Measurements from ENCODE around the gene CHD3.
"Not testable (repeated sequence)": the region's sequence is repeated elsewhere in the genome, so short reads cannot be mapped to it uniquely, and the experiment has no call there.

The CHD3 gene

DNA sequence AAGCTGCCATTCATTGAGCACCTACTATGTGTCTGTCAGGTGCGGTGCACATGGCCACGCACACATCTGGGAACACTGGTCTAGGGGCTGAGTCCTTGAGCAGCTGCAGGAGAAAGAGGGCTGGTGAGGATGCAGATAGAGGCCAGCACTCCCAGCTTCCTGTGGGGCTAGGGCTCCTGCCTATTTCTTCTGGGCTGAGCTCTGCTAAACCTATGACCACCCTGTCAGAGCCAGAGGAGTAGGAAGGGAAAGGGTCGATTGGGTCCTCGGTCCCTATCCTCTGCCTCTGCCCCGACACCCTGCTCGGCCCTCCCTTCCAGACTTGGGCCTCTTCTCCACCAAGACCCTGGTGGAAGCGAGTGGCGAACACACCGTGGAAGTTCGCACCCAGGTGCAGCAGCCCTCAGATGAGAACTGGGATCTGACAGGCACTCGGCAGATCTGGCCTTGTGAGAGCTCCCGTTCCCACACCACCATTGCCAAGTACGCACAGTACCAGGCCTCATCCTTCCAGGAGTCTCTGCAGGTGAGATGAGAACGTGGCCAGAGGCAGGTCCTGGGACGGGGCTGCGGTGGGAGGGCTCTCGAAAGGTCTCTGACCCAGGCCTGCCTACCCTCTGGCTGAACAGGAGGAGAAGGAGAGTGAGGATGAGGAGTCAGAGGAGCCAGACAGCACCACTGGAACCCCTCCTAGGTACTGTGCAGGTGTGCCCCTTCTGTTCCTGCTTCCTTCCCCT lies 37.7 kb upstream of the CHD3 start:
- peak; percentile 14 for DNase-seq

DNA sequence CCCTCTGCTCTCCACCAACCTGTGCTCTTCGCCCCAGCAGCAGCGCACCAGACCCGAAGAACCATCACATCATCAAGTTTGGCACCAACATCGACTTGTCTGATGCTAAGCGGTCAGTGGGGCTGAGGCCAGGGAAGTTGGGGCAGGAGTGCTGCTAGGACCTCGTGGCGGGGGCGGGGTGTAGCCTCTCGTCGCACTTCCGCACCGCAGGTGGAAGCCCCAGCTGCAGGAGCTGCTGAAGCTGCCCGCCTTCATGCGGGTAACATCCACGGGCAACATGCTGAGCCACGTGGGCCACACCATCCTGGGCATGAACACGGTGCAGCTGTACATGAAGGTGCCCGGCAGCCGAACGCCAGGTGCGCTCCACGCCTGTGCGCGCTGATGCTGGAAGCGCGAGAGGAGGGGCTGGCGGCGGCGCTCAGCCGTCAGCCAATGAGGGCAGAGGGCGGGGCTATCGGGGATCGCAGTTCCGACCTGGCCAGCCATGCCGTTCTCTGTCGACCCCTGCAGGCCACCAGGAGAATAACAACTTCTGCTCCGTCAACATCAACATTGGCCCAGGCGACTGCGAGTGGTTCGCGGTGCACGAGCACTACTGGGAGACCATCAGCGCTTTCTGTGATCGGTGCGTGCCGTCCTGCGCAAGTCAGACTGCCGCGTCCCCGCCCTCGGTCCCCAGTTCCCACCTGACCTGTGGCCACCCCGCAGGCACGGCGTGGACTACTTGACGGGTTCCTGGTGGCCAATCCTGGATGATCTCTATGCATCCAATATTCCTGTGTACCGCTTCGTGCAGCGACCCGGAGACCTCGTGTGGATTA lies 36.9 kb upstream of the CHD3 start:
- DNase-seq = peak; percentile 97

DNA sequence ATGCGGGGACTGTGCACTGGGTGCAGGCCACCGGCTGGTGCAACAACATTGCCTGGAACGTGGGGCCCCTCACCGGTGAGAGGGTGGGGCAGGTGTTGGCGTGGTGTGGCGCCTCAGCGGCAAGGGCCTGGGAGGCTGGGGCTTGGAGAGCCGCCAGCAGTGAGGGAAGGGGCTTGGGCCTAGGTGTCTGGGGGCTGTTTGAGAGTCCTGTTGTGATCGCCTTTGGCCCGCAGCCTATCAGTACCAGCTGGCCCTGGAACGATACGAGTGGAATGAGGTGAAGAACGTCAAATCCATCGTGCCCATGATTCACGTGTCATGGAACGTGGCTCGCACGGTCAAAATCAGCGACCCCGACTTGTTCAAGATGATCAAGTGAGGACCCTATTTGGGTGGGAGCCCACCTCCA lies 36.3 kb upstream of the CHD3 start:
- DNase-seq = peak; percentile 7

DNA sequence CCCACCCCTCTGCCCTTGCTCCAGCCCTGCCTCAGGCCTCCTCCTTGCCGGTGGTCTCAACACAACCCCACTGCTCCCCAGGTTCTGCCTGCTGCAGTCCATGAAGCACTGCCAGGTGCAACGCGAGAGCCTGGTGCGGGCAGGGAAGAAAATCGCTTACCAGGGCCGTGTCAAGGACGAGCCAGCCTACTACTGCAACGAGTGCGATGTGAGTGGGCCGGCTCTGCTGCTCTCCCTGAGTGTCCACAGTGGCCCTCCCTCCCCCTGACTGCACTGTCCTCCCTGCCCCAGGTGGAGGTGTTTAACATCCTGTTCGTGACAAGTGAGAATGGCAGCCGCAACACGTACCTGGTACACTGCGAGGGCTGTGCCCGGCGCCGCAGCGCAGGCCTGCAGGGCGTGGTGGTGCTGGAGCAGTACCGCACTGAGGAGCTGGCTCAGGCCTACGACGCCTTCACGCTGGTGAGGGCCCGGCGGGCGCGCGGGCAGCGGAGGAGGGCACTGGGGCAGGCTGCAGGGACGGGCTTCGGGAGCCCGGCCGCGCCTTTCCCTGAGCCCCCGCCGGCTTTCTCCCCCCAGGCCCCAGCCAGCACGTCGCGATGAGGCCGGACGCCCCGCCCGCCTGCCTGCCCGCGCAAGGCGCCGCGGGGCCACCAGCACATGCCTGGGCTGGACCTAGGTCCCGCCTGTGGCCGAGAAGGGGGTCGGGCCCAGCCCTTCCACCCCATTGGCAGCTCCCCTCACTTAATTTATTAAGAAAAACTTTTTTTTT lies 35.5 kb upstream of the CHD3 start:
- peak; percentile 11 for DNase-seq

DNA sequence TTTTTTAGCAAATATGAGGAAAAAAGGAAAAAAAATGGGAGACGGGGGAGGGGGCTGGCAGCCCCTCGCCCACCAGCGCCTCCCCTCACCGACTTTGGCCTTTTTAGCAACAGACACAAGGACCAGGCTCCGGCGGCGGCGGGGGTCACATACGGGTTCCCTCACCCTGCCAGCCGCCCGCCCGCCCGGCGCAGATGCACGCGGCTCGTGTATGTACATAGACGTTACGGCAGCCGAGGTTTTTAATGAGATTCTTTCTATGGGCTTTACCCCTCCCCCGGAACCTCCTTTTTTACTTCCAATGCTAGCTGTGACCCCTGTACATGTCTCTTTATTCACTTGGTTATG lies 34.9 kb upstream of the CHD3 start:
- DNase-seq = peak; percentile 25

DNA sequence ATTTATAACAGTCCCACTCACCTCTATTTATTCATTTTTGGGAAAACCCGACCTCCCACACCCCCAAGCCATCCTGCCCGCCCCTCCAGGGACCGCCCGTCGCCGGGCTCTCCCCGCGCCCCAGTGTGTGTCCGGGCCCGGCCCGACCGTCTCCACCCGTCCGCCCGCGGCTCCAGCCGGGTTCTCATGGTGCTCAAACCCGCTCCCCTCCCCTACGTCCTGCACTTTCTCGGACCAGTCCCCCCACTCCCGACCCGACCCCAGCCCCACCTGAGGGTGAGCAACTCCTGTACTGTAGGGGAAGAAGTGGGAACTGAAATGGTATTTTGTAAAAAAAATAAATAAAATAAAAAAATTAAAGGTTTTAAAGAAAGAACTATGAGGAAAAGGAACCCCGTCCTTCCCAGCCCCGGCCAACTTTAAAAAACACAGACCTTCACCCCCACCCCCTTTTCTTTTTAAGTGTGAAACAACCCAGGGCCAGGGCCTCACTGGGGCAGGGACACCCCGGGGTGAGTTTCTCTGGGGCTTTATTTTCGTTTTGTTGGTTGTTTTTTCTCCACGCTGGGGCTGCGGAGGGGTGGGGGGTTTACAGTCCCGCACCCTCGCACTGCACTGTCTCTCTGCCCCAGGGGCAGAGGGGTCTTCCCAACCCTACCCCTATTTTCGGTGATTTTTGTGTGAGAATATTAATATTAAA lies 34.4 kb upstream of the CHD3 start:
- DNase-seq = peak; percentile 8

DNA sequence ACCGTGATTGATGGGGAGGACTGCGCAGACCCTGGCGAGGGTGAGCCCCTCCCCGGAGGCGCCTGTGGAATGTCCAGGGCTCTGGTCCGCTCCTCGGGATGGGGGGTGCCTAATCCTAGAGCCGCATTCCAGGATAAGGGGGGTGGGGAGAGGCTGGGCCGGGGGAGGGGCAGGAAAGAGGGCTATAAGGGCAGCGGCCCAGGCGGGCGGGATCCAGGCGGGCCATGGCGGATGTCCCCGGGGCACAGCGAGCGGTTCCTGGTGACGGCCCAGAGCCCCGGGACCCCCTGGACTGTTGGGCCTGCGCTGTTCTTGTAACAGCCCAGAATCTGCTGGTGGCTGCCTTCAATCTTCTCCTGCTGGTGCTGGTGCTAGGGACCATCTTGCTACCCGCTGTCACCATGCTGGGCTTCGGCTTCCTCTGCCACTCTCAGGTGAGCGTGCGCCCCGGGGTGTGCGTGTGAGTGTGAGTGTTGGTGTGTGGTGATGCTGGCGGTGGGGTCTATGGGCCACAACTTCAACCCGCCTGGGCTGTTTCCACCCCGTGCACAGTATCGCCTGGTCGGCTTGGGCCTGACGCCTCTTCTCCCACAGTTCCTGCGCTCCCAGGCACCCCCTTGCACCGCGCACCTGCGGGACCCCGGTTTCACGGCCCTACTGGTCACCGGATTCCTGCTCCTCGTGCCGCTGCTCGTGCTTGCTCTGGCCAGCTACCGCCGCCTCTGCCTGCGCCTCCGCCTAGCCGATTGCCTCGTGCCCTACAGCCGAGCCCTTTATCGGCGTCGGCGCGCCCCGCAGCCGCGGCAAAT lies 33.5 kb upstream of the CHD3 start, which contains the start of gene TMEM88:
Gene TMEM88, plus strand, starts transcription at position 216 of the 809 bp plus-strand sequence. Its CDS starts 9 bp downstream, at position 225.
- peak; percentile 21 for DNase-seq

DNA sequence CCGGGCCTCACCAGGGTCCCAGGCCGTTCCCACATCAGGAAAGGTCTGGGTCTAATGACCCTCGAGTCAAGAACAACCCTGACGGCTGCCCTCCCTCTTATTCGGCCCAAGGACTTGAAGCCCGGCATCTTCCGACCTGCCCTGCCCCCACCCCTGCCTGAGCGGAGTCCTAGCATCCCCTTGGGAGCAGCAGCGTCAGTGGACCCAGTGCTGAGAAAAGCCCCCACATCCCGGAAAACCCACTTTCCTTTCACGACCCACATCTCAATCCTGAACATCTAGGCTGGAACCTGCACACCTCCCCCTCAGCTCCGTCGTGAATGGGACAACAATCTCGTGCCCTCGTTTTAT lies 33.0 kb upstream of the CHD3 start:
- peak; percentile 29 for DNase-seq

DNA sequence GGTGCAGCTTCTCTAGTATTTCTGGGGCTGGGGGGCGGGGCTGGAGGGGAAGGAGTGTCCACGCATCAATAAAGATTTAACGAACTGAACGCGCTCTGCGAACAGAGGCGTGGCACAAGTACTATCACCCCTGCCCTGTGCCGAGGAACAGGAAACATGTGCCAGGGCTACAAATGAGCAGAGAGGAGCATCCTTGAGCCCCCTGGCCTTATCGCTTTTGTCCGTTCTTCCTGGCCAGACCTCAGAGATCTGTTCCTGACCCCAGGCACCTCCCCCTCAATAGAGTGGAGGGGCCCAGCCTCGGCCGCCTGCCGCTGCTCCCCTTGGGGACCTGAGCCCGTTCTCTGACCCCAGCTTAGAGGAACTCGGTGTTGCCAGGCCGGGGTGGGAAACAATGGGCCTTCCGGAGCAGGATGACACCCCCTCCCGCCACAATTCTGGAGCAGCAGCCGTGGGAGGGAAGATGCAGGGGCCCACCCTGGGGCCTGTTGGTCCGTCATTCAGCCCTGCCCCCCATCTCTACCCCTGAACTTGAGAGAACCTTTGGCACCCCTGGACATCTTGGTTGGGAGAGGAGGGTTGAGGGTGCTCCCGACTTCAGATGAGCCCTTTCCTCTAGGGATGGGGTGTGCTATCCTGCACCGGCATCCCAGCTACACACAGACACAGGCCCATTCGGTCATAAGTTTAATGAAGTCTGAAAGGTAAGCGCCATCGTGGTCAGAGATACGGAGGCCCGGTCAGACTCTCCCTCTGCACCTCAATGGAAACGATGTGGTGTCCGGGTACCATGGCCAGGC lies 32.4 kb upstream of the CHD3 start:
- peak; percentile 57 for DNase-seq

DNA sequence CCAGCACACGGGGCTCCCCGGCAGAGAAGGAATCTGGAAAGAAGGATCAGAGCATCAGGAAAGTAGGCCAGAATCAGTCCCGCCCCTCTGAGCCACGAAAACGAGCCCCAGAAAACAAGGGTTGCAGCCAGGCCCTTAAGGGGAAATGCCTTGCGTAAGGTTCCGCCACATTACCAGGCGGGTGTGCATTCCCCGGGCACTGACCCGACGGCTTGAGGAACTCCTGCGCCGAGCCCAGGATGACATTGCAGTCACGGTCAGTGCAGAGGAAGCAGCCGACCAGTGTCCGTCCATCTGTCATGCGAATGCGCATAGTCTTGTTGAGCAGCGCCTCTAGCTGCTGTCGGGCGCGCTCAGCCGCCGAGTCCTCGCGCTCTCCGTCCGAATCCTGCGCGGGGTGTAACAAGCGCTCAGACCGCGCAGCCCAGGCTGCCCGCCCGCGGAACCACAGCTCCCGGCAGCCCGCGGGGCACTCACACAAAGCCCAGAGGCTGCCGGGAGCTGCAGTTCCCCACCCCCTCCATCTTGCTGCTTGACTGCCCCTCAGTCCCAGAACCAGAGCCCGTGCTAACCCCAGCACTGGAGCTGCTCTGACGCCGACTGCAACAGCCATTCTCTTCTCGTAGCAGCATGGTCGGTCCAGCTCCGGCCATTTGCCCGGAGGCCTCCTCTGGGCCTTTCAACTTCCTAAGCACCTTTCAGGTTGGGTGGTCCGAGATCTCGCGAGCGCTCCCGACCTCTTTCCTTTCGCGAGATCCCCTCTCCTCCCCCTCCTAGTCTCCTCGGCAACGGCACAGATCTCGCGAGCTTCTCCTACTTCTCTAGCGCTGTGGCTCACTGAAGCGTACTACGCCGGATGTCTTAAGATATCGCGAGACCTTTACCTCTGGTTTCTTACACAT lies 31.5 kb upstream of the CHD3 start, which contains the start of gene NAA38:
Gene NAA38, minus strand, starts transcription at position 749 of the 902 bp plus-strand sequence. Its CDS starts 96 bp downstream, at position 653.
- peak; percentile 95 for DNase-seq

DNA sequence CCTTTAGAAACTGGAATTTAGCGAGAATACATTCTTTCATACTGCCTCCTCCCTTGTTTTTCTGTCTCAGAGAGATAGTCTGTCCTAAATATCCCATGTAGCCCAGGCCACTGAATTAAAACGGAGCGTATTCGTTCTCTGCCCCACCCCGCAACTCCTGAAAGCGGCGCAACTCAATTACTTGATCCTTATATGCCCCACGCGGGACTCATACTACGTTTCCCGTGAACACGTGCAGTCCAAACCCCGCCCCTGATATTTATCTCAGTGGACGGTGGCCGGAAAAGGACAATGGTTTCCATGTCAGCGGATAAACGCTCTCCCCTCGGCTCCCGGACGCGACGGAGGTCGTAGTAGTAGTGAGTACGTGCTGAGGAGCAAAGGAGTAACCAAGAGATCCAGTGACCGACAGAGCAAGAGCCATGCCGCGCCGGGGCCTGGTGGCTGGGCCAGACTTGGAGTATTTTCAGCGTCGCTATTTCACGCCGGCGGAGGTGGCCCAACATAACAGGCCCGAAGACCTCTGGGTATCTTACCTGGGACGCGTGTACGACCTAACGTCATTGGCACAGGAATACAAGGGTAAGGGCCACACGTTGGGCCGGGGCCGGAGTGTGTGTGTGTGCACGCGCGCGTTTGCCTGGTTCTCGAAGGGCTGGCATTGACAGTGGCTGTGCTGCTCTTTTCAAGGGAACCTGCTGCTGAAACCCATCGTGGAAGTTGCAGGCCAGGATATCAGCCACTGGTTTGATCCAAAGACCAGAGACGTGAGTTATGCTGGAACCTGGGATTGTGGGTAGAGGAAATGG lies 30.7 kb upstream of the CHD3 start, which contains the start of gene CYB5D1:
Gene CYB5D1, plus strand, starts transcription at position 291 of the 809 bp plus-strand sequence. Its CDS starts 132 bp downstream, at position 423.
- DNase-seq = peak; percentile 91

DNA sequence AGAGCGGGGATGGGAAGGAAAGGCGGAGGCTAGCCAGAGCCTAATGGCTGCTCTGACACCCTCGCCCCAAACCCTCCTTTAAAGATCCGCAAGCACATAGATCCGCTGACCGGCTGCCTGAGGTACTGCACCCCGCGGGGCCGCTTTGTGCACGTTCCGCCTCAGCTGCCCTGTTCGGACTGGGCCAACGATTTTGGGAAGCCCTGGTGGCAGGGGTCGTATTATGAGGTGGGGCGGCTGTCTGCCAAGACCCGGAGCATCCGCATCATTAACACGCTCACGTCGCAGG lies 30.1 kb upstream of the CHD3 start:
- DNase-seq = peak; percentile 63

DNA sequence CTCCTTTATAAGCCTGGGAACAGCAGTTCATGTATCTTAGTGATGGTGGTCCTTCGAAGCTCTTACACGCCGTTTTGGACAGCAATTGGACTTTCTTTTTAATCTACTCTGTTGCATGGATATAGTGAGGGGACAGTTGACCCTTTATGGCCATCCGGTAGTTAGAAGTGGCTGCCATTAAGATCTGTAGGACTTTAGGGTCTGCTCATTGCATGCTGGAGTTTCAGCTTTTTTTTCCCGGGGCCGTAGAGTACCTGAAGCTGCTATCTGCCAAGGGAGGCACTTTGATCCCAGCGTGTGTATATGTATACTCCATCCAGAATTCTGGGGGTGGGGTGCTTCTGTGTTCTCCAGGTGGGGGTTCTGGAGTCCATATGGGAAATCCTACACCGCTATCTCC lies 29.6 kb upstream of the CHD3 start:
- DNase-seq = no peak

DNA sequence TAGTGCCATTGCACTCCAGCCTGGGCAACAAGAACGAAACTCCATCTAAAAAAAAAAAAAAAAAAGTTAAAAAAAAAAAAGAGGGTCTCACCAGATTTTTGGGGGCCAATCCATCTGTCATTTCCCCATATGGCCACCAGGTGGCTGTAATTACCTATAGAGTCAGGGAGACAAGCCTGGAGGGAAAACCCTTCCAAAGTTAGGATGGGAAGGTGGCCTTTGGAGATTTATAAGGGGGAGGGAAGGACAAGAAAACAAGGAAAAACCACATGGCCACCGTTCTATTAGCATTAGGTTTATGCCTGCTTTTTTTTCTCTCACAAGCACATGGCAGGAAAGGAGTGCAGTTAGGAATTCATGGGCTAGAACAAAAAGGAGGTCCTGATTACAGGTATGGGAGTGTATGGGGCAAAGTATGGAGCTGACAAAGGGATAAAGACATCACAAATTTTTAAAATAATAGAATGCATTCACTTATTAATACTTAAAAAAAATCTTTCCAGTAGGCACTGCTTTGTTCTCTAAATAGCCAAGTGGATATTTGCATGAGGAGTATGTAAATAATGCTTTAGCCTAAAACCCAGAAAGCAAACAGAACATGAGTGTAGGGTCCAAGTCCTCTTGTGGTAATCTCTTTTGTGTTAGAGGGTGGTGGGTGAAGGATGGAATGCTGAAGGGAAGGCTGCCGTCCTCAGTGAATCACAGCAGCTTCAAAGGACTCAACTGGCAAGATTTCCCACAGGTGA lies 25.7 kb upstream of the CHD3 start:
- DNase-seq = peak; percentile 46

DNA sequence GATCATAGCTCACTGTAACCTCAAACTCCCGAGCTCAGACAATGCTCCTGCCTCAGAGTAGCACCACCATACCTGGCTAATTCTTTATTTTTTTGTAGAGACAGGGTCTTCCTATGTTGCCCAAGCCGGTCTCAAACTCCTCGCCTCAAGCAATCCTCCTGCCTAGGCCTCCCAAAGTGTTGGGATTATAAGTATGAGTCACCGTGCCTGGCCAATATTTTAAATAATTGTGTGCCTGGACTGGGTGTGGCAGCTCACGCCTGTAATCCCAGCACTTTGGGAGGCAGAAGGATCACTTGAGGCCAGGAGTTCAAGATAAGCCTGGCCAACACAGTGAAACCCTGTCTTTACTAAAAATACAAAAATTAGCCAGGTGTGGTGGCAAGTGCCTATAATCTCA lies 24.2 kb upstream of the CHD3 start:
- not testable (repeated sequence) for DNase-seq

DNA sequence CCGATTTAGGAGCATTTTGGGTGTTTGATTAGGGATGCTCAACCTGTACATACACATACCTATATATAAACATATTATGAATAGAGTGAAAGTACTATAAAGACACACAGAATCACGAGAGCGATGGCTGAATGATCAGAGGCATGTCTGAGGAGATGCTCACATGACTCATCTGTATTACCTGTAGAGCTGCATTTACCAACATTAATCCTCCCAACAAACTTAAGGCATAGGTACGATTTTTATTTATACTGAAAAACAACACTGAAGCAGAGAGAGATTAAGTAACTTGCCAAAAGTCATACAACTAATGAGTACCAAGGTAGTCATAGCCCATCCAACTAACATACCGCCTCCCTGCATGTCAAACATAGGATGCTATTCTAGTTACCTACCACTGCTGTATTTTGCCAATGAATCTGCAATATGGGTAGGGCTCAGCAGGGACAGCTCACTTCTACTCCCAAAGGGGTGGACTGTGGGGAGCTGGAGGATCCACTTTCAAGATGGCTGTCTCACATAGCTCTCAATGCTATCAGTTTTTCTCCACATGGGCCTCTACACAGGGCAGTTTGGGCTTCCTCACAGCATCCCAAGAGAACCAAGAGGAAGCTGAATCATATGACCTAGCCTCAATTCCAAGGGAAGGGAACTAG lies 23.5 kb upstream of the CHD3 start:
- DNase-seq = no peak

DNA sequence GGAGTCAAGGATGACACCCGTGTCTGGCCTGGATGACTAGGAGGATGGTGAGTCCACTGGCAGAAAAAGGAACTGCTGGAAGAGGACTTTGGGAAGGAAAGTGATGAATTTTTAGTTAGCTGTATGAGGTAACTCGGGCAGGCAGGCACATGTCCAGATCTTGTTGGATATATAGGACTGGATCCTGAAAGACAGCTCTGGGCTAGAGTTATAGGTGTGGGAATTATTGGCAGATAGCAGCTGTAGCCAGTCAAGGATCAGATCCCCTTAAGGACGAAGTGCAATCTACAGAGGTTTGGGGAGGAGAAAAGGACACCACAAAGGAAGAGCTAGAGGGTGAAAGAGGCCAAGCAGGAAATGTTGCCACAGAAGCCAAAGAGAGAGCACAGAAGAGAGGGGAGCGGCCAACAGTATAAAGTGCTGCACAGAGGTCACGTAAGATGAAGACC lies 20.7 kb upstream of the CHD3 start:
- no peak for DNase-seq

DNA sequence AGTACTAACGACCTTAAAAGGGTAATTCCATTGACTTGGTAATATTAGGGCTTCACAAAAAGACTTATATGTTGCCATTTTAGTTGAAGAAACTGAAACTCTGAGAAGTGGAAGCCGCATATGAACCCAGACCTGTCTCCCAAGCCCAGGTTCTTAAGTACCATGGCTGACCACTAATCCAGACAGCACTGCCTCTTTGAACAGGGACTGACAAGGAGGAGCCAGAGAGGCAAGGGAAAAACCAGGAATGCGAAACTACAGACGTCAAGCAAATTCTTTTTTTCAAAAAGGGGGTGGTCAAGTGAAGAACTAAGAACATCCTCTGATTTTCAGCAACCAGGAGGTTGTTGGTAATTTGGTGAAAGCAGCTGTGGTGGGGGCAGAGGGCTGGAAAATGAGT lies 15.5 kb upstream of the CHD3 start:
- no peak for DNase-seq
